Tibial nerve (tissue), 4 donors: ENCODE results near the gene AMOT.

Experiments used
- EP300 ChIP-seq, 2 donors: sonication (generic); formaldehyde crosslinking; IDR thresholded peaks; one replicate each; pipeline ENCODE4 v1.6.1; 2017; ENCODE audit warnings: antibody characterized with exemption in 2 of 2, mild to moderate bottlenecking in 1 of 2
- POLR2A ChIP-seq, 2 donors: fragments of 450-650 bp; IDR thresholded peaks; one replicate each; pipeline ENCODE4 v1.6.1; 2017; ENCODE audit warnings: antibody characterized with exemption in 2 of 2, mild to moderate bottlenecking in 2 of 2, moderate library complexity in 2 of 2
- TF ChIP-seq, protein P1 (sequence below), 5 experiments: fragments of 200-600 bp in 3 of 5; fragments of 450-650 bp in 2 of 5; sonication (generic) in 3 of 5; IDR thresholded peaks; one replicate each; pipeline ENCODE4 v1.5.1; 2016 to 2019; ENCODE audit warnings: antibody characterized with exemption in 5 of 5, mild to moderate bottlenecking in 3 of 5, moderate library complexity in 2 of 5

DNA sequence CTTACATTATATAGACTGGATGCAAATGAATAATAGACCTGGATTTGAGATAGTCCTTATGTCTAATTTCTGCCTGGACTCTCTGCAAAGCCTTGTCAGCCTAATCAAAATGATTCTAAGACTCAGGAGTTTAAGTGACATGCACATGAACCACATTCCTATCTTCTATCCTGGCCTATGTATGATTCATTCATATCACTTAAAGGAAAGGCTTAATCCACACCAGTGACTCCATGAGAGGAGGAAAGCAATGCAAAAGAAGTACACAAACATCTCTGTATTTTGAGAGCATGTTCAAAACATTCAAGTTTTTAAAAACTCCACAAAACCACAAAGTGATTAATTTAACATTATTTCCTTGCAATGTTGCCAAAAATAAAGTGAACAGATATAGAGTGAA is 14.6 kb downstream of the AMOT start:
- TF ChIP-seq POLR2A (IDR thresholded peaks at IDR 0.05) = no peak
- TF ChIP-seq, protein P1, sequence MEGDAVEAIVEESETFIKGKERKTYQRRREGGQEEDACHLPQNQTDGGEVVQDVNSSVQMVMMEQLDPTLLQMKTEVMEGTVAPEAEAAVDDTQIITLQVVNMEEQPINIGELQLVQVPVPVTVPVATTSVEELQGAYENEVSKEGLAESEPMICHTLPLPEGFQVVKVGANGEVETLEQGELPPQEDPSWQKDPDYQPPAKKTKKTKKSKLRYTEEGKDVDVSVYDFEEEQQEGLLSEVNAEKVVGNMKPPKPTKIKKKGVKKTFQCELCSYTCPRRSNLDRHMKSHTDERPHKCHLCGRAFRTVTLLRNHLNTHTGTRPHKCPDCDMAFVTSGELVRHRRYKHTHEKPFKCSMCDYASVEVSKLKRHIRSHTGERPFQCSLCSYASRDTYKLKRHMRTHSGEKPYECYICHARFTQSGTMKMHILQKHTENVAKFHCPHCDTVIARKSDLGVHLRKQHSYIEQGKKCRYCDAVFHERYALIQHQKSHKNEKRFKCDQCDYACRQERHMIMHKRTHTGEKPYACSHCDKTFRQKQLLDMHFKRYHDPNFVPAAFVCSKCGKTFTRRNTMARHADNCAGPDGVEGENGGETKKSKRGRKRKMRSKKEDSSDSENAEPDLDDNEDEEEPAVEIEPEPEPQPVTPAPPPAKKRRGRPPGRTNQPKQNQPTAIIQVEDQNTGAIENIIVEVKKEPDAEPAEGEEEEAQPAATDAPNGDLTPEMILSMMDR (IDR thresholded peaks at IDR 0.05) = no peak
- TF ChIP-seq EP300 (IDR thresholded peaks at IDR 0.05) = no peak
